GM19438 (cell line): ENCODE data around the gene SERPINI2.
"Not testable (repeated sequence)": the region's sequence is repeated elsewhere in the genome, so short reads cannot be mapped to it uniquely, and the experiment has no call there.

Experiments
- ATAC-seq: cut with Tn5 transposase; IDR thresholded peaks from one replicate; pipeline ENCODE4 v1.9.1; 2021; ENCODE audit warnings: low read depth; ENCODE audit not compliant: unreplicated experiment

SERPINI2 gene

GRCh38 chr3:167451282-167451681 is 22.6 kb downstream of the SERPINI2 start:
- ATAC-seq, result no peak

- no peak for ATAC-seq
Measured at GRCh38 chr3:167450675-167451074, 23.2 kb downstream of the SERPINI2 start.

GRCh38 chr3:167450195-167450594 is 23.6 kb downstream of the SERPINI2 start:
- no peak for ATAC-seq

GRCh38 chr3:167445491-167445890 is 28.4 kb downstream of the SERPINI2 start:
- ATAC-seq, result no peak

GRCh38 chr3:167441256-167441655 is 32.6 kb downstream of the SERPINI2 start:
- ATAC-seq, result no peak

- ATAC-seq, result no peak
Measured at GRCh38 chr3:167437428-167438139, 36.3 kb downstream of the SERPINI2 start.

GRCh38 chr3:167426962-167427361 is 46.9 kb downstream of the SERPINI2 start:
- ATAC-seq, result not testable (repeated sequence)

- ATAC-seq, result not testable (repeated sequence)
Measured at GRCh38 chr3:167422396-167422795, 51.4 kb downstream of the SERPINI2 start.

- ATAC-seq, result no peak
Measured at GRCh38 chr3:167409611-167410010, 64.2 kb downstream of the SERPINI2 start.

- no peak for ATAC-seq
Measured at GRCh38 chr3:167406876-167407492, 66.9 kb downstream of the SERPINI2 start.

- ATAC-seq, result no peak
Measured at GRCh38 chr3:167397826-167398225, 76.0 kb downstream of the SERPINI2 start.

- no peak for ATAC-seq
Measured at GRCh38 chr3:167396075-167396474, 77.8 kb downstream of the SERPINI2 start.

GRCh38 chr3:167394003-167394402 is 79.8 kb downstream of the SERPINI2 start:
- ATAC-seq, result no peak
